KMS-11 (cell line): ENCODE results near the gene MAPK14.

Experiments used
- H2AFZ ChIP-seq: fragments of 200-600 bp; sonication (generic); 2 replicates; pipeline ENCODE4 v1.6.1; 2016; ENCODE audit warnings: antibody characterized with exemption, mixed run types, low read depth
- H3K27ac ChIP-seq: fragments of 200-600 bp; sonication (generic); 2 replicates; pipeline ENCODE4 v1.6.1; 2016; ENCODE audit warnings: mild to moderate bottlenecking, mixed run types
- H3K27me3 ChIP-seq: fragments of 200-600 bp; sonication (generic); 2 replicates; pipeline ENCODE4 v1.6.1; 2017; ENCODE audit warnings: mild to moderate bottlenecking, low read depth, mixed run types, moderate library complexity; ENCODE audit not compliant: insufficient read depth
- H3K36me3 ChIP-seq: fragments of 200-600 bp; sonication (generic); 2 replicates; pipeline ENCODE4 v1.6.1; 2017; ENCODE audit warnings: mild to moderate bottlenecking, mixed run types; ENCODE audit not compliant: insufficient read depth
- H3K4me1 ChIP-seq: fragments of 200-600 bp; sonication (generic); 2 replicates; pipeline ENCODE4 v1.6.1; 2016; ENCODE audit warnings: mild to moderate bottlenecking, low read depth, mixed run types; ENCODE audit not compliant: poor library complexity, severe bottlenecking
- H3K4me2 ChIP-seq: fragments of 200-600 bp; sonication (generic); 2 replicates; pipeline ENCODE4 v1.7.0; 2016; ENCODE audit warnings: mild to moderate bottlenecking, mixed run types
- H3K4me3 ChIP-seq: fragments of 200-600 bp; sonication (generic); IDR thresholded peaks from 2 replicates; pipeline ENCODE4 v1.6.1; 2017; ENCODE audit warnings: low read depth, low read length, mixed read lengths; ENCODE audit not compliant: insufficient read depth
- H3K79me2 ChIP-seq: fragments of 200-600 bp; sonication (generic); 2 replicates; pipeline ENCODE4 v1.6.1; 2016; ENCODE audit warnings: low read depth, mixed run types; ENCODE audit not compliant: insufficient read depth
- H3K9ac ChIP-seq: fragments of 200-600 bp; sonication (generic); 2 replicates; pipeline ENCODE4 v1.6.1; 2016; ENCODE audit warnings: mild to moderate bottlenecking, mixed run types
- H4K20me1 ChIP-seq: fragments of 200-600 bp; sonication (generic); 2 replicates; pipeline ENCODE4 v1.6.1; 2016; ENCODE audit warnings: mild to moderate bottlenecking, mixed run types; ENCODE audit not compliant: insufficient read depth
- CTCF ChIP-seq: fragments of 200-600 bp; sonication (generic); conservative IDR thresholded peaks from 2 replicates; pipeline ENCODE4 v1.6.1; 2017; ENCODE audit warnings: low read depth, mild to moderate bottlenecking, antibody characterized with exemption, low read length, moderate library complexity, mixed read lengths

Gene MAPK14

GRCh38 chr6:36025932-36026327 lies 1.7 kb upstream of the MAPK14 start:
- no peak overlapping the region for H3K4me2 ChIP-seq
- peaks cover 31% of the 10 kb centered on the region for H3K79me2 ChIP-seq
- H3K27ac ChIP-seq = no peak overlapping the region
- H3K9ac ChIP-seq = no peak overlapping the region
- no peaks in the 10 kb centered on the region for H3K27me3 ChIP-seq
- H3K4me1 ChIP-seq = peaks cover 12% of the 10 kb centered on the region
- H4K20me1 ChIP-seq = no peaks in the 10 kb centered on the region; the same call in 1 of the 2 replicates
- no peak overlapping the region for H3K4me3 ChIP-seq
- no peak overlapping the region for H2AFZ ChIP-seq
- no peak for TF ChIP-seq CTCF
- H3K36me3 ChIP-seq = no peaks in the 10 kb centered on the region

- H3K9ac ChIP-seq = peak overlapping the region; percentile 85
- TF ChIP-seq CTCF = no peak
- peaks cover 23% of the 10 kb centered on the region for H3K4me1 ChIP-seq
- peaks cover 51% of the 10 kb centered on the region for H3K79me2 ChIP-seq
- peak overlapping the region; percentile 53 for H2AFZ ChIP-seq
- no peaks in the 10 kb centered on the region for H3K27me3 ChIP-seq
- H3K4me3 ChIP-seq = no peak overlapping the region
- peak overlapping the region; percentile 76 for H3K4me2 ChIP-seq
- H3K36me3 ChIP-seq = no peaks in the 10 kb centered on the region
- peak overlapping the region; percentile 65 for H3K27ac ChIP-seq
- H4K20me1 ChIP-seq = peaks cover 4% of the 10 kb centered on the region
Observed at GRCh38 chr6:36028088-36028876, 674 bp downstream of the MAPK14 start.

- peaks cover 7% of the 10 kb centered on the region for H4K20me1 ChIP-seq
- peak overlapping the region; percentile 65; the same call in 1 of the 2 replicates for H3K27ac ChIP-seq
- H3K27me3 ChIP-seq = no peaks in the 10 kb centered on the region
- peak overlapping the region; percentile 76 for H3K4me2 ChIP-seq
- no peaks in the 10 kb centered on the region for H3K36me3 ChIP-seq
- H3K4me3 ChIP-seq = no peak overlapping the region
- TF ChIP-seq CTCF = no peak
- peaks cover 57% of the 10 kb centered on the region for H3K79me2 ChIP-seq
- H3K4me1 ChIP-seq = peaks cover 23% of the 10 kb centered on the region
- peak overlapping the region; percentile 85 for H3K9ac ChIP-seq
- peak overlapping the region; percentile 53; the same call in 1 of the 2 replicates for H2AFZ ChIP-seq
Observed at GRCh38 chr6:36028877-36029324, 1.3 kb downstream of the MAPK14 start.

- H3K79me2 ChIP-seq = peaks cover 63% of the 10 kb centered on the region
- no peak overlapping the region for H2AFZ ChIP-seq
- no peak overlapping the region for H3K27ac ChIP-seq
- no peak for TF ChIP-seq CTCF
- H3K9ac ChIP-seq = peak overlapping the region; percentile 85; the same call in 1 of the 2 replicates
- H3K4me3 ChIP-seq = no peak overlapping the region
- H3K4me1 ChIP-seq = peaks cover 23% of the 10 kb centered on the region
- H4K20me1 ChIP-seq = peaks cover 8% of the 10 kb centered on the region
- H3K36me3 ChIP-seq = no peaks in the 10 kb centered on the region
- H3K27me3 ChIP-seq = no peaks in the 10 kb centered on the region
- H3K4me2 ChIP-seq = peak overlapping the region; percentile 76
Observed at GRCh38 chr6:36029464-36029863, 1.9 kb downstream of the MAPK14 start.
